ENCODE results near the gene PPM1G. TPM values are rescaled to one million over a fixed set of nuclear protein-coding genes. Genes with fewer than 3 reads are reported as not detected.
"Not testable (repeated sequence)": the region's sequence is repeated elsewhere in the genome, so short reads cannot be mapped to it uniquely, and the experiment has no call there.

Gene PPM1G
- total RNA-seq, 1 donor from 2014 or later = 101 TPM

GRCh38 chr2:27375513-27376099, 33.8 kb downstream of the PPM1G start:
- no peak for DNase-seq (ENCODE audit: low read depth in 2 of 2)

GRCh38 chr2:27373567-27373966, 35.8 kb downstream of the PPM1G start:
- DNase-seq (ENCODE audit: low read depth in 2 of 2) = no peak

GRCh38 chr2:27372937-27373336, 36.5 kb downstream of the PPM1G start:
- no peak for DNase-seq (ENCODE audit: low read depth in 2 of 2)

GRCh38 chr2:27370816-27371620, 38.4 kb downstream of the PPM1G start:
- DNase-seq (ENCODE audit: low read depth in 2 of 2) = peak in 1 of 2 donors; percentile 37

GRCh38 chr2:27370026-27370815, 39.2 kb downstream of the PPM1G start, which contains the start of the genes EIF2B4 and SNX17:
EIF2B4 (minus strand) TSS chr2:27370338; CDS start chr2:27370314, 24 bp downstream.
SNX17 (plus strand) TSS chr2:27370616; CDS start chr2:27370744, 128 bp downstream.
- DNase-seq (ENCODE audit: low read depth in 2 of 2) = peak; percentile 98 to 99

- peak in 1 of 2 donors; percentile 66 for DNase-seq (ENCODE audit: low read depth in 2 of 2)
Observed at GRCh38 chr2:27369471-27370025, 39.8 kb downstream of the PPM1G start.

- no peak for DNase-seq (ENCODE audit: low read depth in 2 of 2)
Observed at GRCh38 chr2:27363933-27364332, 45.5 kb downstream of the PPM1G start.

- no peak for DNase-seq (ENCODE audit: low read depth in 2 of 2)
Observed at GRCh38 chr2:27362678-27363420, 46.5 kb downstream of the PPM1G start.

- DNase-seq (ENCODE audit: low read depth in 2 of 2) = peak; percentile 93 to 98
Observed at GRCh38 chr2:27356382-27357181, 52.8 kb downstream of the PPM1G start, which contains the start of gene GTF3C2. GTF3C2 (minus strand) TSS chr2:27356764; CDS start chr2:27343554, 13,210 bp downstream.

- peak; percentile 37 to 81 for DNase-seq (ENCODE audit: low read depth in 2 of 2)
Observed at GRCh38 chr2:27356056-27356381, 53.4 kb downstream of the PPM1G start.

- no peak for DNase-seq (ENCODE audit: low read depth in 2 of 2)
Observed at GRCh38 chr2:27354597-27354927, 54.8 kb downstream of the PPM1G start.

GRCh38 chr2:27353762-27354596, 55.4 kb downstream of the PPM1G start:
- DNase-seq (ENCODE audit: low read depth in 2 of 2) = no peak

GRCh38 chr2:27353386-27353761, 56.0 kb downstream of the PPM1G start:
- DNase-seq (ENCODE audit: low read depth in 2 of 2) = not testable (repeated sequence)

- DNase-seq (ENCODE audit: low read depth in 2 of 2) = no peak
Observed at GRCh38 chr2:27351802-27352598, 57.4 kb downstream of the PPM1G start.

- DNase-seq (ENCODE audit: low read depth in 2 of 2) = no peak
Observed at GRCh38 chr2:27350106-27350693, 59.2 kb downstream of the PPM1G start.

GRCh38 chr2:27347641-27348040, 61.8 kb downstream of the PPM1G start:
- no peak for DNase-seq (ENCODE audit: low read depth in 2 of 2)

- no peak for DNase-seq (ENCODE audit: low read depth in 2 of 2)
Observed at GRCh38 chr2:27336173-27336572, 73.2 kb downstream of the PPM1G start.

GRCh38 chr2:27335311-27335710, 74.1 kb downstream of the PPM1G start:
- no peak for DNase-seq (ENCODE audit: low read depth in 2 of 2)

Data from dermis microvascular lymphatic vessel endothelial cell (primary cell).